Transverse colon (tissue), 4 donors: ENCODE measurements around the gene SRSF9. TPM values are rescaled to one million over a fixed set of nuclear protein-coding genes. Genes with fewer than 3 reads are reported as not detected.

Experiments
- DNase-seq: peaks from one replicate; pipeline ENCODE4 v3.0.0-alpha.2; 2019
- H3K27ac ChIP-seq, 4 donors: fragments of 200-600 bp; sonication (generic); 2 replicates each; pipeline ENCODE4 v1.5.1; 2016 to 2018; ENCODE audit warnings: inconsistent platforms in 4 of 4
- H3K27me3 ChIP-seq: fragments of 200-600 bp; sonication (generic); 2 replicates; pipeline ENCODE4 v1.5.1; 2017; ENCODE audit warnings: inconsistent platforms
- H3K36me3 ChIP-seq, 4 donors: fragments of 200-600 bp; sonication (generic); 2 replicates each; pipeline ENCODE4 v1.5.1; 2017 to 2019; ENCODE audit warnings: inconsistent platforms in 4 of 4
- H3K4me1 ChIP-seq, 4 donors: fragments of 200-600 bp; sonication (generic); 2 replicates each; pipeline ENCODE4 v1.5.1; 2017 to 2020; ENCODE audit warnings: inconsistent platforms in 4 of 4
- H3K4me3 ChIP-seq, 4 donors: fragments of 200-600 bp; sonication (generic); 1 replicate in 1 of 4; 2 replicates in 3 of 4; pipeline versions ENCODE4 v1.5.1 to v1.6.1; 2017 to 2019; ENCODE audit warnings: inconsistent platforms in 4 of 4
- H3K9me3 ChIP-seq, 2 donors: fragments of 200-600 bp; sonication (generic); 2 replicates each; pipeline ENCODE4 v1.5.1; 2017 to 2019; ENCODE audit warnings: inconsistent platforms in 2 of 2
- EP300 ChIP-seq: sonication (generic); formaldehyde crosslinking; IDR thresholded peaks from one replicate; pipeline ENCODE4 v1.6.1; 2017; ENCODE audit warnings: antibody characterized with exemption, low read depth
- POLR2A ChIP-seq: fragments of 450-650 bp; IDR thresholded peaks from one replicate; pipeline ENCODE4 v1.6.1; 2016; ENCODE audit warnings: antibody characterized with exemption, mild to moderate bottlenecking, moderate library complexity
- POLR2AphosphoS5 ChIP-seq, 3 donors: sonication (generic); formaldehyde crosslinking; IDR thresholded peaks; one replicate each; pipeline ENCODE4 v1.6.1; 2016; ENCODE audit warnings: antibody characterized with exemption in 3 of 3
- WGBS, 2 donors: methylation state at CpG; one replicate each; pipeline ENCODE4 v1.1.5; 2018; ENCODE audit warnings: low coverage in 1 of 2; 5-methylcytosine and 5-hydroxymethylcytosine counted together
- in situ Hi-C, 4 donors: fragments of 200-750 bp; cut with MboI; loops; one replicate each; pipeline versions ENCODE4 v1.15.0 to v1.15.1; 2017; ENCODE audit warnings: low sequenced_read_pairs in 3 of 4, low pct_ligation_motif_present in 1 of 4, low pct_unique_long_range_greater_than_20kb in 1 of 4
- intact Hi-C: fragments of 100-400 bp; cut with DNase I; formaldehyde crosslinking; loops from one replicate; pipeline ENCODE4 v1.15.1; 2023; ENCODE audit warnings: low total_unique reads
- total RNA-seq, 4 donors: library from RNA; depleted of rRNA; stranded (reverse); fragments of >200 nt; gene quantifications; one replicate each; pipeline ENCODE4 v1.1.0, GENCODE V29; 2016
- TF ChIP-seq, protein P1 (sequence below), 5 experiments: fragments of 200-600 bp in 3 of 5; fragments of 450-650 bp in 2 of 5; sonication (generic) in 3 of 5; IDR thresholded peaks; 1 replicate in 2 of 5; 2 replicates in 3 of 5; pipeline ENCODE4 v1.5.1; 2016 to 2017; ENCODE audit warnings: antibody characterized with exemption in 5 of 5, inconsistent platforms in 3 of 5, mild to moderate bottlenecking in 2 of 5, moderate library complexity in 1 of 5

Gene SRSF9
- total RNA-seq, 4 donors from 2014 or later, result 33.7 to 93.8 (median 64.5) TPM

DNA sequence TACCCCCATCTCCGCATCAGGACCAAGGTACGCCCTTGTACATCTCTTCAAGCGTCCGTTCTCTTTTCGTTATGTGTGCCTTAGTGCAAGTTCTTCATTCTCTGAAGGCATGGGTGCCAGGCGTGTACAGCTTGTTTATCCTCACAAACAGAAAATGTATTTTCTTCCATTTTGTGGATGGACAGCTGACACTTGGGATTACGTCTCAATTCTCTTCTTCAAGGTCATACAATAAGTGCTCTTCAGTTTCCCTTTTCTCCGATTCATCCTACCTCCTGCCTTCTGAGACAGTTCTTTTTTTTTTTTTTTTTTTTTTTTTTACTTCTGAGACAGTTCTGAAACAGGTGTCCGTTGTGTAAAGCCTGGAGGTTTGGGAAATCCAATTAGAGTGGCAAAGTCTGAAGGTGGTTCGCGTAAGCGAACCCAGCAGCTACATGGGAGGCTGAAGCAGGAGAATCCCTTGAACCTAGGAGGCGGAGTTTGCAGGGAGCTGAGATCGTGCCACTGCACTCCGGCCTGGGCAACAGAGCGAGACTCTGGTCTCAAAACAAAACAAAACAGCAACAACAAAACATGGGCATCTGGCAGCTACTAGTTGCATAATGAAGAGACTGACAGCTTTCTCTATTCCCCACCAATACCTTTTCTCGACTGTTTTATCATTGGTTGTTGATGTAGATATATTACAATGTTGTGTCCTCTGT is 30.9 kb downstream of the SRSF9 start:
- no peak for TF ChIP-seq POLR2AphosphoS5 (IDR thresholded peaks at IDR 0.05)
- no peak for TF ChIP-seq POLR2A
- TF ChIP-seq, protein P1, sequence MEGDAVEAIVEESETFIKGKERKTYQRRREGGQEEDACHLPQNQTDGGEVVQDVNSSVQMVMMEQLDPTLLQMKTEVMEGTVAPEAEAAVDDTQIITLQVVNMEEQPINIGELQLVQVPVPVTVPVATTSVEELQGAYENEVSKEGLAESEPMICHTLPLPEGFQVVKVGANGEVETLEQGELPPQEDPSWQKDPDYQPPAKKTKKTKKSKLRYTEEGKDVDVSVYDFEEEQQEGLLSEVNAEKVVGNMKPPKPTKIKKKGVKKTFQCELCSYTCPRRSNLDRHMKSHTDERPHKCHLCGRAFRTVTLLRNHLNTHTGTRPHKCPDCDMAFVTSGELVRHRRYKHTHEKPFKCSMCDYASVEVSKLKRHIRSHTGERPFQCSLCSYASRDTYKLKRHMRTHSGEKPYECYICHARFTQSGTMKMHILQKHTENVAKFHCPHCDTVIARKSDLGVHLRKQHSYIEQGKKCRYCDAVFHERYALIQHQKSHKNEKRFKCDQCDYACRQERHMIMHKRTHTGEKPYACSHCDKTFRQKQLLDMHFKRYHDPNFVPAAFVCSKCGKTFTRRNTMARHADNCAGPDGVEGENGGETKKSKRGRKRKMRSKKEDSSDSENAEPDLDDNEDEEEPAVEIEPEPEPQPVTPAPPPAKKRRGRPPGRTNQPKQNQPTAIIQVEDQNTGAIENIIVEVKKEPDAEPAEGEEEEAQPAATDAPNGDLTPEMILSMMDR (IDR thresholded peaks at IDR 0.05), result no peak
- no peak for TF ChIP-seq EP300
- Histone ChIP-seq H3K4me3 (peak overlapping the region; percentile 69 to 94 (median 83)), H3K27ac (peak overlapping the region; percentile 90 to 92 (median 92)), H3K9me3 (no peaks in the 10 kb centered on the region), H3K4me1 (peaks cover 11 to 20% (median 13%) of the 10 kb centered on the region in 4 donors), H3K36me3 (peaks cover 0 to 7% (median 2%) of the 10 kb centered on the region in 4 donors), H3K27me3 (no peaks in the 10 kb centered on the region)
- DNase-seq, result no peak
- in situ Hi-C loops (loop anchor here in 2 of 4 donors (10.0 kb wide), 2 partner anchors 84 to 114 kb away; partner anchors contain the start of gene PLA2G1B (in 1 of the 2)), intact Hi-C loops (no loop called here)
- WGBS, 2 donors, result 21 to 33% methylated on average over 9 to 17 of the region's 17 CpGs

DNA sequence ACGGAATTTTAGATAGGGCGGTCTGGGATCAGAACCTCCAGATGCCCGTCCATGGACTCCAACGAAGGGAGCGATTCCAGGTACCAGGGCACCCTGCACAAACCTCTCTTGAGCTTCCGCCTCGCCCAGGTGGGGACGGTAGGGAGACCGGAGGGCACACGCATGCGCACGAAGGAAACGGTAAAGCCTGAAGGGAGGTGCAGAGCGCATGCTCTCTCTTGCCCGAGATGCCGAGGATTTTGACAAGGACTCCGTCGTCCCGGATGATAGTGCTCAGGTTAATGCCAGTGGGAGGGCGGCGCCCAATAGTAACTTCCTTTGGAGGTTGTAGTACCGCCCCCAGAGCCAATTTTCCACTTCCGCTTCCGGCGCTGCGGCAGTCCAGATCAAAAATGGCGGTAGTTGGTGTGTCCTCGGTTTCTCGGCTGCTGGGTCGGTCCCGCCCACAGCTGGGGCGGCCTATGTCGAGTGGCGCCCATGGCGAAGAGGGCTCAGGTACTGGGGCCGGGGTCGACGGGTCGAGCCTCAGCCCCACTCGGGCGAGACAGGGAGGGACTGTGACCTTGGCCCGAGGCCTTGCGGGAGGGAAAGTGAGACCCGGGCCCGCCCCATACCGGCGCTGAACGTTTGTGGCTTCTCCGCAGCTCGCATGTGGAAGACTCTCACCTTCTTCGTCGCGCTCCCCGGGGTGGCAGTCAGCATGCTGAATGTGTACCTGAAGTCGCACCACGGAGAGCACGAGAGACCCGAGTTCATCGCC is 31.6 kb downstream of the SRSF9 start, which contains the start of gene COX6A1:
COX6A1 (plus strand) TSS at position 379 of the 760 bp plus-strand sequence; CDS start at position 393, 14 bp downstream.
- no peaks in the 10 kb centered on the region for H3K9me3 ChIP-seq
- H3K4me3 ChIP-seq, result peak within 1 kb of the TSS; percentile 69 to 94 (median 83)
- intact Hi-C loops, result no loop called here
- WGBS, 2 donors, result 0 to 1% methylated on average over 15 to 48 of the region's 59 CpGs
- no peaks in the 10 kb centered on the region for H3K27me3 ChIP-seq
- peaks cover 0 to 7% (median 0%) of the 10 kb centered on the region in 4 donors for H3K36me3 ChIP-seq
- peak; percentile 98 for DNase-seq
- peak; percentile 73 to 92 (median 92) for TF ChIP-seq POLR2AphosphoS5 (IDR thresholded peaks at IDR 0.05)
- no peak for TF ChIP-seq EP300
- TF ChIP-seq, protein P1 (IDR thresholded peaks at IDR 0.05), result peak in 1 of 5 experiments; percentile 12
- peak; percentile 89 for TF ChIP-seq POLR2A
- peaks cover 11 to 20% (median 13%) of the 10 kb centered on the region in 4 donors for H3K4me1 ChIP-seq
- peak within 1 kb of the TSS; percentile 90 to 92 (median 92) for H3K27ac ChIP-seq
- in situ Hi-C loops, result loop anchor here in 2 of 4 donors (10.0 kb wide), 2 partner anchors 83 to 113 kb away; partner anchors contain the start of gene PLA2G1B (in 1 of the 2)

DNA sequence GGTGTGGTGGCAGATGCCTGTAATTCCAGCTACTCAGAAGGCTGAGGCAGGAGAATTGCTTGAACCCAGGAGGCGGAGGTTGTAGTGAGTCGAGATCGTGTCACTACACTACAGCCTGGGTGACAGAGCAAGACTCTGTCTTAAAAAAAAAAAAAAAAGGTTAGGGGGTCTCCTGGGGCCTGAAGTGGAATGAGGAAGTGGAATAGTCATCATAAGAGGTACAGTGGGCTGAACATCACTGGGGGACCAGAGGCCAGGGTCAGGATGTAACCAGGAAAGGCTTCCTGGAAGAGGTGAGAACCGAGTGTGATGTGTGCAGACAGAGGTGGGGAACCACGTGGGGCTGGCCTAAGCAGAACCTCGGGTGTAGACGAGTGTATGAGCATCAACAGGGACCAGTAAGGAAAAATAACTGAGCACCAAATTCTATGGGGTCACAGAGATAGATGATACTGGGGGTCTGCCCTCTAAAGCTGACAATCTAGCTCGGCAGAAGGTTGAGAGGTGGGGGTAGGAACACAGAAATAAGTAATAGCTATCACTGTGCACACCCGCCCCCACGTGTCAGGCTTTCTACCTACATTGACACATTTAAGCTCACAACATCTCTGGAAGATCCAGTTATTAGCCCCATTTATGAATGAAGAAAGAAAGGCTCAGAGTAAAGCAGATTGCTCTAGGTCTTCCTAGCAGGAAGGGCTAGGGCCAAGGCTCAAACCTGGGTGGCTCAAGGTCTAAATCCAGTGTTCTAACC is 36.6 kb downstream of the SRSF9 start:
- Histone ChIP-seq H3K27ac (no peak overlapping the region), H3K4me3 (no peak overlapping the region), H3K36me3 (no peaks in the 10 kb centered on the region), H3K9me3 (no peaks in the 10 kb centered on the region), H3K4me1 (peaks cover 0 to 23% (median 10%) of the 10 kb centered on the region in 4 donors), H3K27me3 (no peaks in the 10 kb centered on the region)
- in situ Hi-C loops, result loop anchor here in 2 of 4 donors (10.0 kb wide), 2 partner anchors 78 to 108 kb away; partner anchors contain the start of gene PLA2G1B (in 1 of the 2)
- 56 to 66% methylated on average over 4 to 10 of the region's 10 CpGs for WGBS, 2 donors
- intact Hi-C loops, result no loop called here
- no peak for DNase-seq
- TF ChIP-seq POLR2A (no peak), POLR2AphosphoS5 (IDR thresholded peaks at IDR 0.05) (no peak), EP300 (no peak)
- TF ChIP-seq, protein P1 (IDR thresholded peaks at IDR 0.05), result no peak
